NCI-H128 (cell line): ENCODE measurements around the gene SLC35B2.
A peak's percentile ranks its signal among the peaks of the same experiment; 100 is the strongest.
"Not testable (repeated sequence)": the region's sequence is repeated elsewhere in the genome, so short reads cannot be mapped to it uniquely, and the experiment has no call there.

Experiments used
- DNase-seq: peaks from one replicate; lab custom pipeline; 2025; ENCODE audit not compliant: unreplicated experiment; lab: John Stamatoyannopoulos, UW

Gene SLC35B2

DNA sequence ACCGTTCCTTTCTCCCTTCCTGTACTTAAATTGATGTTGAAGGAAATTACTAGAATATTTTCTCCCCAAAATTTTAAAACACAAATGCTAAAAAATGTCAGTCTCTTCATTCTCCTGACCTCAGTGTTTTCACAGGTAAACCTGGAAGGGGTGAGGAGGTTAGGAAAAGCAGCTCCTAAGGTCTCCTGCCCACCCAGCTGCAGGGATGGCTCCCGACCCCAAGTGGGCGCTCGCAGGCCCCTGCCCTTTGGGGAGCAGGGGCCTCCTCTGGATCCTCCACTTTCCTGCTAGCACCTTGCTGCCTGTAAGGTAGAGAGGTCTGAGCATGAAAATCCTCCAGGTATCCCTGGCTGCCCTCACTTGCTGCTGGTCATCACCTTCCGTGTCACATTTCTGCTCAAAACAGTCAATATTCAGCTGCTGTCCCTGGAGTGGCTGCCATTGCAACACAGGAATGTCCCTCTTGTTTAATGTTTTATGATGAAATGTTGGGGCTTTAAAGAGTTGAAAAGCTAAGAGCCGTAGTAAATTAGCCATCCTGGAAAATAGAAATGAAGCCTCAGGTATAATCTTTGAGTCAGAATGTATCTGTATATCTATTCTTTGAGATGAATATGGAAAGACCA lies 21.3 kb downstream of the SLC35B2 start:
- no peak for DNase-seq

DNA sequence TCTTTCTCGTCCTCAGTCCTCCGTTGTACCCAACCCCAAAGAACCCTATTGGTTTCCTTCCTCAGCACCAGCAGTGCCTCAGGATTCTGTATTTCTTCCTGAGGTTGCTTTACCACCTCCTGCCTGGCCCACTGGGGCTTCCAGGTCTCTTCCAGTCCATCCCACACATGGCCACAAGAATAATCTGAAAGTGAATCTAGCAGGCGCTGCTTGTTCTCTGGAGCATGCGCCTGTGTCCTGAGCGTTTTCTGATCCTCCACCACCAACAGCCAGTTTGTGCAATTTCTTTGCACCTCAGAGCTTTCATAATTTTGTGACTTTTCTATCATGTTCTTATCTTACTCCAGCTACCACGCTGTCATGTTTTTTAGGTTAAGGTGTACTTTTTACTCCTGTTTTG lies 22.1 kb downstream of the SLC35B2 start:
- no peak for DNase-seq

DNA sequence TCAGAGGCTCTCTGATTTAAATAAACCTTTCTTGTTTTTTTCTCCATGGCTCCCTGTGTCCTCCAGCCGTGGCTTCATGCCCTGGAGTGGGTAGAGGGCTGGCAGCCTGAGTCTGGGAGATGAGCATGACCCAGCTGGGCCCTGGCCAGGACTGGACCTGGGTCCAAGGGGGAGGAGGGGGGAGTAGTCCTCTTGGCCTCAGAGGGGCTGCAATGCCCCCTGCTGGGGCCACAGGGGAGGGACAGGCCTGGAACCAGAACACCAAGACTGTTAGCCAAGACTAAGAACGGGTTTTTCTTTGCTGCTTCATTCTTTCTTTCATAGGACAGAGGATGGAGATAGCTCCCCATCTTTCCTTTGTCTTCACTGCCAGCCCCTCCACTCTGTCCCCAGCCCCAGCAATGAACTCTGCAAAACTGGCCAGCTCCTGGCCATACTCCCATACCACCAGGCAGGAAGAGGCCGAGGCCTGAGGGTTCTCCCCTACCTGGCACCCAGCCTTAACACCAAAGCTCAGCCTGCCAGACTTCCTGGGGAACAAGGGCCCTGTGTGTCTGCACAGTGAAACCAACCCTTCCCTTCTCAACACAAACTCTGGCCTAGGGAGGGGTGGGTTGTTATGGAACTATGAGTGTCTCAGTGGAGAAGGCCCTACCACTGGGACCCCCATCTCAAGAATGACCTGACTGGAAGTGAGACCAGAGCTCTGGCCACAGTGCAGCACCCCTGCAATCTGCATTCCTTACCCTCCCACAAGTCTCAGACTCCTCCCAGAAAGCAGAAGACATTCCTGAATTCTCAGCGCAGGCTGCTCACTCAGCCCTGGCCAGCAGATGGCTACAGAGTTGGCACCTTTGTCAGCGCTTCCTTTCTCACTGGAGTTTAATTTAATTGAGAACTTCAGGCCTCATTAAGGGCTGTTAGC lies 23.0 kb downstream of the SLC35B2 start:
- no peak for DNase-seq

DNA sequence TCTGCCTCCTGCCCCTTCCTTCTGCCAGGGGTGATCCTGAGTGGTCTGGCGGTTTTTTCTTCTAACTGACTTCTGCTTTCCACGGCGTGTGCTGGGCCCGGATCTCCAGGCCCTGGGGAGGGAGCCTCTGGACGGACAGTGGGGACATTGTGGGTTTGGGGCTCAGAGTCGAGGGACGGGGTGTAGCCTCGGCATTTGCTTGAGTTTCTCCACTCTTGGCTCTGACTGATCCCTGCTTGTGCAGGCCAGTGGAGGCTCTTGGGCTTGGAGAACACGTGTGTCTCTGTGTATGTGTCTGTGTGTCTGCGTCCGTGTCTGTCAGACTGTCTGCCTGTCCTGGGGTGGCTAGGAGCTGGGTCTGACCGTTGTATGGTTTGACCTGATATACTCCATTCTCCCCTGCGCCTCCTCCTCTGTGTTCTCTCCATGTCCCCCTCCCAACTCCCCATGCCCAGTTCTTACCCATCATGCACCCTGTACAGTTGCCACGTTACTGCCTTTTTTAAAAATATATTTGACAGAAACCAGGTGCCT lies 23.7 kb downstream of the SLC35B2 start:
- no peak for DNase-seq

DNA sequence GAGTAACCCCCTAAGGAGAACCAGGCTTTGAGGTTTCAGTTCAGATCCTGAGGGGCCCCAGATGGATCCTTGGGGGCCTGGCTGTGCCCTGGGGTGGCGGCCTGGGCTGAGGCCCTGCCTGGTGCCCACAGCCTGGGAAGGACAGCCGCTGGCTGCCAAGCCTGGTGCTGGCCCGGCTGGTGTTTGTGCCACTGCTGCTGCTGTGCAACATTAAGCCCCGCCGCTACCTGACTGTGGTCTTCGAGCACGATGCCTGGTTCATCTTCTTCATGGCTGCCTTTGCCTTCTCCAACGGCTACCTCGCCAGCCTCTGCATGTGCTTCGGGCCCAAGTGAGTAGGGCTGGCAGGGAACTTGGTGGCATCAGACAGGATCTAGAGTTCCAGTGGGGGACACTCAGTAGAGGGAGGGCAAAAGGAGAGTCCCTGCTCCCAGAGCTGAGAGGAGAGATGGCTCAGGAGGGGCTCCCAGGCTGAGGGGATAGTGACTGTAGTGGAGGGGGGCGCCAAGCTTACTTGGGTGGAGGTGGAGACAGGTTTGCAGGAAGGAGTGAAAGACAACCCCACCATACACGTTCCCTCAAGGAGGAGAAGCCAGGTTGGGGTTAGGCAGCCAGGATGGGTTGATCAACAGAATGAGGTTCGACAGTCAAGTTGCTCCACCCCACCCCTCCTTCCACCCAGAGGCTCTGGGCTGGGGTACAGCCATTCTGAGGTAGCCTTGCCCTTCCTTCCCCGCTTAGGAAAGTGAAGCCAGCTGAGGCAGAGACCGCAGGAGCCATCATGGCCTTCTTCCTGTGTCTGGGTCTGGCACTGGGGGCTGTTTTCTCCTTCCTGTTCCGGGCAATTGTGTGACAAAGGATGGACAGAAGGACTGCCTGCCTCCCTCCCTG lies 24.4 kb downstream of the SLC35B2 start:
- no peak for DNase-seq

DNA sequence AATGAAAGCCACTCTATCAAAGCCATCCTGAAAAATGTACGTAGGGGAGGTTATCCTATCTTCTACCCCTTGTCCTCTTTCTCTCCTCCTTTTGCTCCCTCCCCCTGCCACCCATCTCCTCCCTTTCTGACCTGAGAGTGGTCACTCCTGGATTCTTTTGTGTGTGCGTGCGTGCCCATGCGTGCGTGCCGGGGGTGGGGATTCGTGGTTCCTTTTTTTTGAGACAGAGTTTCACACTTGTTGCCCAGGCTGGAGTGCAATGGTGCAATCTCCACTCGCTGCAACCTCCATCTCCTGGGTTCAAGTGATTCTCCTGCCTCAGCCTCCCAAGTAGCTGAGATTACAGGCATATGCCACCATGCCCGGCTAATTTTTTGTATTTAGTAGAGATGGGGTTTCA lies 25.9 kb downstream of the SLC35B2 start:
- not testable (repeated sequence) for DNase-seq

DNA sequence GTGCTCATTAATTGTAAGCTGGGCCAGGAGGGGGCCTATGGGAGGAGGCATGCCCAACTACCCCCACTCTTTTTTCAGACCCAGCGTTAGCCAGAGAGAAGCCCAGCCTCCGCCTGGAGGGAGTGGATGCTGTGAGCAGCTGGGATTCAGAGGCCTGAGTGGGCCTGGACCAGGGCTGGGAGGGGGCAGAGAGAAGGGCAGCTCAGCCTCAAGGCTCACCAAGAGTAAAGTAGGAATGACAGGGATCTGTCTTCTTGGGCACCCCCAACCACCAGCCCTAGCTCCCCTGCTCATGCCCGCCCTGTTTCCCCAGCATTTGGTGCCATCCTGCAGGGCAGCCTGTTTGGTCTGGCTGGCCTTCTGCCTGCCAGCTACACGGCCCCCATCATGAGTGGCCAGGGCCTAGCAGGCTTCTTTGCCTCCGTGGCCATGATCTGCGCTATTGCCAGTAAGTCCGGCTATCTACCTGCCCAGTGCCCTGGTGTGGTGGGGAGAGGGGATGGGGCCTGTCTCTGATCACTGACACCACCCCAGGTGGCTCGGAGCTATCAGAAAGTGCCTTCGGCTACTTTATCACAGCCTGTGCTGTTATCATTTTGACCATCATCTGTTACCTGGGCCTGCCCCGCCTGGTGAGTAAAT lies 27.2 kb downstream of the SLC35B2 start:
- no peak for DNase-seq

DNA sequence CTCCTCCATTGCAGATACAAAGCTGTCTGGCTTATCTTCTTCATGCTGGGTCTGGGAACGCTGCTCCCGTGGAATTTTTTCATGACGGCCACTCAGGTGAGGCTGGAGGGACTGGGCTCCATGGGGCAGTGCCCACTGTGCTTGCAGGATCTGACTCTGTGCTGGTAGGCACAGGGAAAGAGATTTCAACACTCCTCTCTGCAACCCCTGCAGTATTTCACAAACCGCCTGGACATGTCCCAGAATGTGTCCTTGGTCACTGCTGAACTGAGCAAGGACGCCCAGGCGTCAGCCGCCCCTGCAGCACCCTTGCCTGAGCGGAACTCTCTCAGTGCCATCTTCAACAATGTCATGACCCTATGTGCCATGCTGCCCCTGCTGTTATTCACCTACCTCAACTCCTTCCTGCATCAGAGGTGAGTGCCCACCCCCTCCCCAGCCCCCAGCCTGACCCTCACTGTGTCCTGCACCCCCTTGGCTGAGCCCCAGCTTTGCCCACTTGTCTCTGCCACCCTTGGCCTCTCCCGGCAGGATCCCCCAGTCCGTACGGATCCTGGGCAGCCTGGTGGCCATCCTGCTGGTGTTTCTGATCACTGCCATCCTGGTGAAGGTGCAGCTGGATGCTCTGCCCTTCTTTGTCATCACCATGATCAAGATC lies 27.8 kb downstream of the SLC35B2 start:
- DNase-seq, result no peak

DNA sequence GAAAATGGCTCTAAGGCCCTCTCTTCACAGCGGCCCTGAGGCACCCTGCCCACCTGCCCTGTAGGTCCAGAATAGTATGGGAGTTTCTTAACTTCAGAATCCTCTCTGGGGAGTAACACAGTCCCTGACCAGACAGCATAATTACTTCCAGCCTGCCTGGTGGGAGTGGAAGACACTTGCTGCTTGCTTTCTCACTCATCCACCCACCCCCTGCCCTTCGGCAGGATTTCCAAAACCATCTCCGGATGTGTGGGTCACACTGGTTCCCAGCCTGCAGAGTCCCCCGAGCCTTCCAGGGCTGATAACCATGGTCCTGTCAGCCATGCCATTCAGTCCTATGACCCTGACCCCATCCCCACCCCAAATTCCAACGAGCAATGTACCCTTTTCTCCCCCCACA lies 28.5 kb downstream of the SLC35B2 start:
- DNase-seq, result no peak

DNA sequence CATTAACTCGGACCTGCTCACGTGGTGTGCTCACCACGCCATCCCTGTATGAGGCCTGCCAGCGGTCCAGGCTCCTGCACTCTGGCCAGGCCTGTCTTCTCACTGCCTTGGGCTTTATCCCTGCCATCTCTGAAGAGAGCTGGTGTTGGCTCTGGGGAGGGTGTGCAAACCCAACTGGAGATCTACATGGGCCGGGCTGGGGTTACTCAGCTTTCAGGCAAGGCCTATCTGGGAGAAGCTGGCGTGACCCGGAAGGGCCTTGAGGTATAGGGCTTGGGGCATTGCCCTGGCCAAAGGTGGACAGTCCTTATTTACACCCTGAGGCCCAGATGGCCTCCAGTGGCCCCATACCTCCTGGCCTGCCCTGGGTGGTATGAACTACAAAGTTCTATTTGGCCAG lies 28.9 kb downstream of the SLC35B2 start:
- no peak for DNase-seq

DNA sequence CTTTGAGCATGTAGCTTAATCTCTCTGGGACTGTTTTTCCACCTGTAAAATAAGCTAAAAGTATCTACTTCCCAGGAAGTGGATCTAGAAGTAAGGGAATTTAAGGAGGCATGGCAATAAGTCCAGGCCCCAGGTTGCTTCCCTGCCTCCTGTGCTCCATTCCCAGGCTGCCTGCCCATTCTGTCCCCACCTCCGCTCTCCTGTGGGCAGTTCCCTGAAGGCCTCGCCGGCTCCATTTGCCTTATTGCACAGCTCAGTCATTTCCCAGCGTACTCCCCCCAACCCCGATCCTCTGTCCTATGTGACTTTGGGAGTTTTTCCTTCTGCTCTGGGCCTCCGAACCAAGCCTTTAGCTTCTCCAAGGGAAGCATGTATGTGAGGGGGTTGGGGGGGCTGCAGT lies 29.3 kb downstream of the SLC35B2 start:
- DNase-seq, result no peak

DNA sequence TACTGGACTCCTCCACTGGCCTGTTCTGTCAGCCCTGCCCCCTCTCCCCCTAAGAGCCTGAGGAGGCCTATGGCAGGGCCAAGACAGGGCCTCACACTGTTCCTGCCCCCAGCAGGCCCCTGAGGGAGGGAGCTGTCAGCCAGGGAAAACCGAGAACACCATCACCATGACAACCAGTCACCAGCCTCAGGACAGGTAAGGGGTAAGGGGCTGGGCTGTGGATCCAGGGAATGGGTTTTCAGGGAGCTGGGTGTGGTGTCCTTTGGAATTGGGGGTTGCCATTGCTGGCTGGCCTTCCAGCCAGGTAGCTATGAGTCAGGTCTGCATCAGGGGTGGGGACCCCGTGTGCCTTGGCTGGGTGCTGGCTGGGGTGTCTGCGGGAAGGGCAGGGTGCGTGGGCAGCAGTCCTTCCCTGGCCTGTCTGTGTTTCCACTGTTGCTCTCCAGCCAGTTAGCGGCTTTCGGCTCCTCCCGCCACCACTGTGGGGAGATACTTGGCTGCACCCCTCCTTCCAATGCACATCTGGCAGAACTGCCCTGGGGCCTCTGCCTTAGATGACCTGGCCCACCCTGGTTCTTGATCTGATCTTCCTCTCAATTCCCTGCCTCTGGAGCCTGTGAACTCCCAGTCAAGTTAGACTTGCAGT lies 30.1 kb downstream of the SLC35B2 start:
- no peak for DNase-seq

DNA sequence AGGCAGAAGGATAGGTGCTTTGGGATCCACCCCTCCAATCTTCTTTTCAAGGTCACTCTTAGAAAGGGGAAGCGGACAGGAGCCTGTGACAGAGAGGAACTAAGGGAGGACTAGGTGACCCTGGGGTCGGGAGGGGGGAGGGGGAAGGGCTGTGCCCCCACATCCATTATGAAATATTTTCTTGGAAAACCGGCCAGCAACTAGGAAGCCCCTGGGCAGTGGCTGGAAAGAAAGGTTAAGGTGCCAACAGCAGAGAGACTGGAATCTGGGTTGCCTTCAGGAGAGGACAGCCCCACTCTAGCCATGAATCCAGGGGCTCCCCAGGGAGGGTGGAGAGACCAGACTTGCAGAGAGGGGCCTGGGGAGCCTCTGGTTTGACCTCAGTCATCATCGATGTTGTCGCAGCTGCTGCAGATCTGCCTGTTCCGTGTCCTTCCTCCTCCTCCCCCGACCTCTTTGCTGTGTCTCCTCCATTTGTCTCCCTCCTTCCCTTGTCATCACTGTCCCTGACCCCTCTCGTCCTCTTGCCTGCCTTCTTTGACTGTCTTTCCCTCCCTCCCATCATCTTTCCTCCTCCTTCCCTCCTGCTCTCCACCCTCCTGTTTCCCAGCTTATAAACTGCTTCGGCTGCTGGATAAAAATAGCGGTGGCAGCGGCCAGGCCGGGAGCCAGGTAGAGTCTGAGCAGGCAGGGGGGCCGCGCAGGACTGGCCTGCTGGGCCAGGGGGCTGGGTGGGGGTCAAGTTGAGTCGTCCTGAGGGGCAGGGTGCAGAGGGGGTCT lies 30.8 kb downstream of the SLC35B2 start:
- no peak for DNase-seq

DNA sequence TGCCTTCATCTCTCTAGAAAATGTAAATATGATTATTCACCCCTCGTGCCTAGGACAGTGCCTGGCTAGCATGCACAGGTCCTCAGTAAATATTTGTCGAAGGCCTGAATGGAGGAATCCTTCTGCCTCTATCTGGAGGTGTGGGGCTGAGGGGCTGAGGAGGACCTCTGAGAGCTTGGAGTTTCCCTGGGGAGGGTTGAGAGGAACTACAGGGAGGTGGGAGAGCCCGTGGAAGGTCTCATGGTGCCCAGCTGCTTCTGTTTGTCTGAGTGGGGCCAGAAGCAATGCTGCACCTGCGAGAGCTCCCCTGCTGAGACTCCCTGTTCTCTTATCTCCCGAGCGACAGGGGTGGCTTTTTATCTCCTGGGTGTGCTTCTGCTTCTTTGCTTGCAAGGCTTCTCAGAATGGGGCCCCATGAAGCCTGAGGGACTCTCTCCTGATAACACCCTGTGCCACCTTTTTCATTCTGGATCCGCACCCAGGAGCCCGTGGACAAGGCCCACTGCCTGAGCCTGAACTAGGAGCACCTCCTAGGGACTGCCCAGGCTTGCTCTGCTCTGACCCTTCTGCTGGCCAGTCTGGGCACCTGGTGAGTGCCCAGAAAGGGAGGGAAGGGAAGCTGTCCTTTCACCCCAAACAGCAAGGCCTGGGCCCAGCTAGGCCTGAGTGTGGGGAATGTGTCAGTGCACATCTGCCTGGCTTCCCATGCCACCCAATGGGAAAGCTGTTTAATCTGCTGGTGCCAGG lies 31.6 kb downstream of the SLC35B2 start:
- DNase-seq, result no peak

DNA sequence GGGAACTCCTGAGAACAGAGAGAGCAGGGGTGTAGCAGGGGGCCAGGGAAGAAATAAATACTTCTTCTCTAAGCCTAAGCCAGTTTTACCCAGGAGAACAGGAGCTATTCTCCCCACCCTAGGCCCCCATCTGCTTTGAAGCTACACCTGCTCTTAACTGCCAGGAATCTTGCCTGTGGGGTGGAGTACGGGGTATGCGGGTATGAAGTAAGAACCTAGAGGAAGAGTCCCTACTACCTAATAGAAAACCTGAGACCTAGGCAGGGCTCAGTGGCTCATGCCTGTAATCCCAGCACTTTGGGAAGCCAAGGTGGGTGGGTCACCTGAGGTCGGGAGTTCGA lies 32.4 kb downstream of the SLC35B2 start:
- DNase-seq, result no peak

DNA sequence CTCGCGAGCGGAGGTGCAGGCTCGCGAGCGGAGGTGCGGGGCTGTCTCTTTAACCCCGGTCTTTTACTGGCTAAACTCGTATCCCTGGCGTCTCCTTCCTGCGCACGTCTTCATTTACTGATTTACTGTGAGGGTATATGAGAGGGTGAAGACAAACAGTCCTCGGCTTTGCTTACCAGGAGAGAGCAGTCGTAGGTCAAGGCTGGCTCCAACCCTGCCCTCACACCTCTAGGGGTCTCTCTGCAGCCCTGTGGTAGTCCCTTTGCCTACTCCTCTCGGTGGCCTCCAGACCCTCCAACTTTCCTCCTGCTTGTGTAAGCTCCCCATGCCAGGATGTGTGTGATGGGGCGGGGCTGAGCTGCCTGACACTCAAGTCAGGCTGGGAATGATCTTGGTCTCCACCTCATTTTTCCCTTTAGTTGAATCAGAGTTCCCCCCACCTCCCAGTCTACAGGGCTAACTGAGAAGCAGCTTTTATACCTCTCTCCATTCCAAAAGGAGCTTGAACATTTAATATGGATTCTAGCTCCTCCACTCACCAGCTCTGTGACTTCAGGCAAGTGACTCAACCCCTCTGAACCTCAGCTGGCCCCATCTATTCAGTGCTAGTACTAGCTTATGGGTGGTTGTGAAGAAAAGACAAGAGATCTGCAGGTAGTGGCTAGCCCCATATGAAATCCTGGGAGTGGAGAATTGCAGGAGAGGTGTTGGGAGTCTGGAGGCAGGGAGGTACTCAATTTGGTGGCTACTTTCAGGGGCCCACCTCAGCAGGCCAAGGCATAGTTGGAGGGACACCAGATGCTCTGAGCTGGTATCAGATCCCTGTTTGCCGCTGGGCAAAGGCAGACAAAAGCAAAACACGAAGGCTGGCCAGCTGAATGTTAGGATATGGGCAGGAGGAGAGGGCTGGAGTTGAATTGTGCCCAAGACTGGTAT lies 33.0 kb downstream of the SLC35B2 start:
- no peak for DNase-seq

DNA sequence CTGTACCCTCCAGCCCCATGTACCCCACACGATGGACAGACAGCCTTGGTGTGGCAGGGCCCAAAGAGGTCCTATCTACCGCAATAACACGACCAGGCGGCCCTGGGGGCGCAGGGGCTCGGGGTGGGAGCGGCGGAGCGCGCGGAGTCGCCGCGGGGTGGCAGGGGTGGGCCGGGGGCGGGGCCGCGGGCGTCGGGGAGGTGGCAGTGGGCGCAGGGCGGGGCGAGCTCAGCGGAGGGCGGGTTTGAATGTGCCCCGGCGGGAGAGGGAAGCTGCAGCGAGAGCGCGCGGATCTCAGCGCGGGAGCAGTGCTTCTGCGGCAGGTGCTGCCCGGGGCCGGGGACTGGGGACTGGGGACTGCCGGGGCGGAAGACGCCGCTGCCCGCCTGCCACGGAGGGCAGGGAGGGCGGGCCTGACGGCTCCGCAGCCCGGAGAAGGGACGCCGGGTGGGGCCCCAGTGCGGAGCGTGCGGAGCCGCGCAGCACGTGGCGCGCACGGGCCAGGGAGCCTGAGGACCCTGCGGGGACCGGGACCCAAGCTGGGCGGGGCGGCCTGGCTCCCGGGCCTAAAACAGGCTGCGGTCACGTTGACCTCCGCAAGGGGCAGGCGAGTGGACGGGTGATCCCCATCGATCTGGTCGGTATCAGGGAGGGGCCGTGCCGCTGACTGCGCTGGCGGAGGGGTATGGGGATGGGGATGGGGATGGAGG lies 33.9 kb downstream of the SLC35B2 start, which contains the start of gene SLC29A1:
Gene SLC29A1, plus strand, starts transcription at position 277 of the 710 bp plus-strand sequence. CDS start 3,719 bp downstream, outside the sequence.
- peak; percentile 28 for DNase-seq
